ENCODE results near the gene GRAP2. TPM values are rescaled to one million over a fixed set of nuclear protein-coding genes. Genes with fewer than 3 reads are reported as not detected.

The GRAP2 gene
- total and polyA plus RNA-seq, 9 of the 15 experiments (the other 6 are each of a cell fraction or from before 2014, with no cell fraction given), result 4.8 to 88.7 (median 60.4) TPM

- H3K4me3 ChIP-seq, result no peak overlapping the region
- ATAC-seq (peak; percentile 72), FAIRE-seq (no peak), DNase-seq (ENCODE audit: extremely low read depth in 1 of 4, low spot score in 3 of 4) (peak; percentile 20 to 34 (median 26))
- no peaks in the 10 kb centered on the region; the same call in 1 of the 2 replicates for H4K20me1 ChIP-seq (replicated peaks; ENCODE audit: control insufficient read depth, insufficient read depth, low read length)
- no peak overlapping the region for H3K9ac ChIP-seq (ENCODE audit: insufficient read depth in 1 of 2, low read depth in 2 of 2, low read length in 2 of 2)
- no peak overlapping the region for H3K27ac ChIP-seq (ENCODE audit: extremely low read depth, low read depth, low read length)
- H3K36me3 ChIP-seq (ENCODE audit: control insufficient read depth, insufficient read depth, low read length), result no peaks in the 10 kb centered on the region
- H3K4me1 ChIP-seq (replicated peaks in 1 of 2; ENCODE audit: control insufficient read depth in 2 of 2, insufficient read depth in 2 of 2, low read length in 2 of 2), result peaks cover 13 to 23% of the 10 kb centered on the region in 2 experiments
- WGBS (ENCODE audit: insufficient coverage, low coverage, missing lambda C conversion rate), result 20% methylated on average over 9 of the region's 11 CpGs
- TF ChIP-seq SLC30A9 (CRISPR knock-in tag; IDR thresholded peaks at IDR 0.05) (no peak), NFIC (IDR thresholded peaks at IDR 0.05) (peak; percentile 44), ZBTB34 (CRISPR knock-in tag; IDR thresholded peaks at IDR 0.05) (no peak), VEZF1 (CRISPR knock-in tag; IDR thresholded peaks at IDR 0.05) (peak; percentile 28; the same call in 1 of the 2 replicates), BRD9 (IDR thresholded peaks at IDR 0.05; ENCODE audit: low read depth, partially characterized antibody) (no peak), HDAC1 (IDR thresholded peaks at IDR 0.05) (peak in 1 of 2 experiments; percentile 12; a peak in 1 of 4 replicates)
- no peaks in the 10 kb centered on the region for H3K9me1 ChIP-seq (ENCODE audit: control insufficient read depth, insufficient read depth, low read length)
- intact Hi-C loops (cut with micrococcal nuclease) (no loop called here), in situ Hi-C loops (cut with MboI) (no loop called here)
- no TSS peak for BruUV-seq (replicated peaks)
- no peaks in the 10 kb centered on the region for H3K79me2 ChIP-seq (ENCODE audit: control insufficient read depth, insufficient read depth, low read length)
- no peak overlapping the region for H2AFZ ChIP-seq (ENCODE audit: low read depth, low read length)
- no peaks in the 10 kb centered on the region for H3K9me3 ChIP-seq (replicated peaks; ENCODE audit: control insufficient read depth, insufficient read depth, low read depth, low read length)
- H3K27me3 ChIP-seq (ENCODE audit: control insufficient read depth in 2 of 2, insufficient read depth in 2 of 2, low read length in 2 of 2), result peaks cover 0 to 8% of the 10 kb centered on the region in 2 experiments; a peak in 1 of 5 replicates
- ChIA-PET CTCF (ENCODE audit: low intra/inter-chr PET ratio) (no interaction called here), POLR2A (interaction anchor here (0.6 to 1.3 kb wide), 5 partner anchors 10 to 59 kb away, joined by 3 to 4 read pairs (median 3); no protein-coding TSS in a partner anchor)
- H3K4me2 ChIP-seq (ENCODE audit: insufficient read depth, low read length), result no peak overlapping the region
These were observed 108.4 kb downstream of the GRAP2 start for GRCh38 chr22:40009292-40009774.

All from K562 (cell line).